Endothelial cell of umbilical vein (primary cell): ENCODE measurements around the gene STRN3. TPM values are rescaled to one million over a fixed set of nuclear protein-coding genes. Genes with fewer than 3 reads are reported as not detected.

Source experiments
- BruUV-seq: library from RNA; stranded (reverse); fragments of 400-500 nt; replicated peaks from 2 replicates; lab custom pipeline; 2021; lab: Mats Ljungman, UMichigan
- CTCF ChIA-PET: fragments of 300-600, 350-600 bp; sonication (Branson Sonifier 250); formaldehyde crosslinking; loops from one replicate; lab custom pipeline; 2021; ENCODE audit warnings: antibody characterized with exemption, inconsistent platforms; lab: Charles Lee
- POLR2A ChIA-PET: fragments of 300-600, 350-600 bp; sonication (Branson Sonifier 250); formaldehyde crosslinking; loops from one replicate; lab custom pipeline; 2021; ENCODE audit warnings: antibody characterized with exemption, inconsistent platforms; lab: Charles Lee
- DNase-seq: peaks from one replicate; pipeline ENCODE4 v3.0.0-alpha.2; 2011; ENCODE audit warnings: low read depth, low spot score
- FAIRE-seq: peaks from 2 replicates; lab custom pipeline; 2011; peaks lifted over from hg19 to GRCh38; lab: Jason Lieb, UNC
- H2AFZ ChIP-seq: 2 replicates; pipeline ENCODE4 v1.6.0; 2012; ENCODE audit warnings: low read depth, low read length, control low read depth, inconsistent platforms
- H3K27ac ChIP-seq: 2 replicates; pipeline ENCODE4 v1.5.1; 2011; ENCODE audit warnings: low read depth, mild to moderate bottlenecking, control low read depth, low read length, moderate library complexity; ENCODE audit not compliant: insufficient read depth
- H3K27me3 ChIP-seq, 2 experiments: 2 replicates each; pipeline versions ENCODE4 v1.6.0 to v1.6.1; 2011; ENCODE audit warnings: low read length in 2 of 2, mixed read lengths in 1 of 2; ENCODE audit not compliant: control insufficient read depth in 2 of 2, insufficient read depth in 2 of 2
- H3K36me3 ChIP-seq, 2 experiments: 2 replicates in 1 of 2; 3 replicates in 1 of 2; pipeline ENCODE4 v1.5.1; 2011; ENCODE audit warnings: low read length in 2 of 2, mild to moderate bottlenecking in 1 of 2, moderate library complexity in 1 of 2; ENCODE audit not compliant: control insufficient read depth in 2 of 2, insufficient read depth in 2 of 2; ENCODE audit errors: extremely low read depth in 1 of 2
- H3K4me1 ChIP-seq: 3 replicates; pipeline ENCODE4 v1.5.1; 2011; ENCODE audit warnings: mild to moderate bottlenecking, low read length; ENCODE audit not compliant: control insufficient read depth, insufficient read depth; ENCODE audit errors: extremely low read depth
- H3K4me2 ChIP-seq: 2 replicates; pipeline ENCODE4 v1.6.1; 2011; ENCODE audit warnings: low read length, control low read depth, mixed read lengths; ENCODE audit not compliant: insufficient read depth
- H3K4me3 ChIP-seq, 3 experiments: fragments of 200-600 bp in 1 of 3; sonication (generic), shearing (Covaris generic) in 1 of 3; replicated peaks in 1 of 3; 2 replicates each; pipeline ENCODE4 v1.5.1; 2011 to 2016; ENCODE audit warnings: control low read depth in 3 of 3, low read length in 3 of 3, mild to moderate bottlenecking in 2 of 3, inconsistent platforms in 1 of 3, low read depth in 1 of 3, moderate library complexity in 1 of 3; ENCODE audit not compliant: insufficient read depth in 1 of 3
- H3K79me2 ChIP-seq: 2 replicates; pipeline ENCODE4 v1.6.0; 2012; ENCODE audit warnings: low read length, inconsistent platforms; ENCODE audit not compliant: control insufficient read depth, insufficient read depth
- H3K9ac ChIP-seq: replicated peaks from 2 replicates; pipeline ENCODE3; 2011; ENCODE audit warnings: low read length, control low read depth; ENCODE audit not compliant: insufficient read depth; ENCODE audit errors: extremely low read depth
- H3K9me1 ChIP-seq: replicated peaks from 3 replicates; pipeline ENCODE4 v1.6.0; 2011; ENCODE audit warnings: mild to moderate bottlenecking, low read length; ENCODE audit not compliant: control insufficient read depth, insufficient read depth; ENCODE audit errors: extremely low read depth
- H3K9me3 ChIP-seq: replicated peaks from 2 replicates; pipeline ENCODE4 v1.5.1; 2012; ENCODE audit warnings: low read length, inconsistent platforms; ENCODE audit not compliant: control insufficient read depth, insufficient read depth
- H4K20me1 ChIP-seq: replicated peaks from 2 replicates; pipeline ENCODE3; 2011; ENCODE audit warnings: mild to moderate bottlenecking, low read length; ENCODE audit not compliant: control insufficient read depth, insufficient read depth; ENCODE audit errors: extremely low read depth
- EZH2 ChIP-seq: IDR thresholded peaks from 2 replicates; pipeline ENCODE4 v1.6.1; 2012; ENCODE audit warnings: borderline replicate concordance, low read depth, mild to moderate bottlenecking, moderate library complexity, low read length, inconsistent platforms; ENCODE audit not compliant: severe bottlenecking
- FOS ChIP-seq: IDR thresholded peaks from 2 replicates; pipeline ENCODE4 v1.6.1; 2011; ENCODE audit warnings: mild to moderate bottlenecking, low read length, moderate library complexity, borderline replicate concordance; ENCODE audit not compliant: insufficient read depth
- GATA2 ChIP-seq: IDR thresholded peaks from 2 replicates; pipeline ENCODE4 v1.7.0; 2011; ENCODE audit warnings: low read depth, mild to moderate bottlenecking, moderate library complexity, mixed read lengths, low read length; ENCODE audit not compliant: insufficient read length, insufficient read depth
- JUN ChIP-seq: IDR thresholded peaks from 2 replicates; pipeline ENCODE4 v1.6.1; 2011; ENCODE audit warnings: borderline replicate concordance, low read depth; ENCODE audit not compliant: insufficient read length, insufficient read depth
- MYC ChIP-seq: IDR thresholded peaks from one replicate; pipeline ENCODE4 v1.6.1; 2011; ENCODE audit warnings: mild to moderate bottlenecking, low read depth, low read length
- POLR2A ChIP-seq: IDR thresholded peaks from 2 replicates; pipeline ENCODE4 v1.6.1; 2012; ENCODE audit warnings: low read depth, mild to moderate bottlenecking, control low read depth, low read length
- POLR2AphosphoS5 ChIP-seq: IDR thresholded peaks from 2 replicates; pipeline ENCODE4 v1.6.1; 2012; ENCODE audit warnings: low read depth, mild to moderate bottlenecking, control low read depth, low read length, moderate library complexity; ENCODE audit not compliant: insufficient read depth
- dilution Hi-C: fragments of 300-500 bp; cut with MboI; formaldehyde crosslinking; loops from one replicate; pipeline ENCODE4 v1.15.0; 2019; ENCODE audit warnings: low sequenced_read_pairs; ENCODE audit not compliant: extremely low pct_ligation_motif_present
- intact Hi-C: fragments of 100-400 bp; cut with micrococcal nuclease; formaldehyde crosslinking; loops from one replicate; pipeline ENCODE4 v1.10.0; 2022
- polyA plus RNA-seq, 4 experiments: library from polyadenylated mRNA; depleted of rRNA in 3 of 4; stranded (reverse) in 3 of 4; unstranded in 1 of 4; fragments of >200 nt; gene quantifications; 2 replicates each; pipeline versions ENCODE4 v1.2.1 to v1.2.3, GENCODE V29; 2011 to 2012; ENCODE audit warnings: missing spikeins in 1 of 4
- total RNA-seq: library from RNA; stranded (reverse); gene quantifications from 2 replicates; pipeline ENCODE4 v1.2.3, GENCODE V29; 2021
- TF ChIP-seq, protein P1 (sequence below): IDR thresholded peaks from 2 replicates; pipeline ENCODE4 v1.6.1; 2011; ENCODE audit not compliant: insufficient read depth, insufficient read length
- TF ChIP-seq, protein P2 (sequence below), 2 donors: IDR thresholded peaks; 1 replicate in 1 of 2; 2 replicates in 1 of 2; pipeline ENCODE4 v1.5.1; 2011; ENCODE audit warnings: low read length in 2 of 2, mild to moderate bottlenecking in 2 of 2, moderate library complexity in 2 of 2, control low read depth in 1 of 2, inconsistent platforms in 1 of 2, low read depth in 1 of 2; ENCODE audit not compliant: insufficient read depth in 1 of 2; ENCODE audit errors: extremely low read depth in 1 of 2

Gene STRN3
- total and polyA plus RNA-seq, 2 donors (not counting 3 experiments of a cell fraction or from before 2014, with no cell fraction given) = 8.4 to 35.1 TPM

GRCh38 chr14:31045501-31046080, 19.4 kb upstream of the STRN3 start:
- Histone ChIP-seq H2AFZ (no peak overlapping the region), H3K9me3 (no peaks in the 10 kb centered on the region), H3K9ac (no peak overlapping the region), H3K4me1 (no peaks in the 10 kb centered on the region), H3K79me2 (no peaks in the 10 kb centered on the region), H3K4me2 (no peak overlapping the region), H3K36me3 (no peaks in the 10 kb centered on the region), H3K4me3 (no peak overlapping the region), H3K27me3 (no peaks in the 10 kb centered on the region), H3K9me1 (no peaks in the 10 kb centered on the region), H4K20me1 (peaks cover 2% of the 10 kb centered on the region), H3K27ac (no peak overlapping the region)
- TF ChIP-seq FOS (no peak), EZH2 (no peak), POLR2A (no peak), JUN (no peak), MYC (no peak), GATA2 (no peak), POLR2AphosphoS5 (no peak)
- TF ChIP-seq, protein P1, sequence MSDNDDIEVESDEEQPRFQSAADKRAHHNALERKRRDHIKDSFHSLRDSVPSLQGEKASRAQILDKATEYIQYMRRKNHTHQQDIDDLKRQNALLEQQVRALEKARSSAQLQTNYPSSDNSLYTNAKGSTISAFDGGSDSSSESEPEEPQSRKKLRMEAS = no peak
- TF ChIP-seq, protein P2, sequence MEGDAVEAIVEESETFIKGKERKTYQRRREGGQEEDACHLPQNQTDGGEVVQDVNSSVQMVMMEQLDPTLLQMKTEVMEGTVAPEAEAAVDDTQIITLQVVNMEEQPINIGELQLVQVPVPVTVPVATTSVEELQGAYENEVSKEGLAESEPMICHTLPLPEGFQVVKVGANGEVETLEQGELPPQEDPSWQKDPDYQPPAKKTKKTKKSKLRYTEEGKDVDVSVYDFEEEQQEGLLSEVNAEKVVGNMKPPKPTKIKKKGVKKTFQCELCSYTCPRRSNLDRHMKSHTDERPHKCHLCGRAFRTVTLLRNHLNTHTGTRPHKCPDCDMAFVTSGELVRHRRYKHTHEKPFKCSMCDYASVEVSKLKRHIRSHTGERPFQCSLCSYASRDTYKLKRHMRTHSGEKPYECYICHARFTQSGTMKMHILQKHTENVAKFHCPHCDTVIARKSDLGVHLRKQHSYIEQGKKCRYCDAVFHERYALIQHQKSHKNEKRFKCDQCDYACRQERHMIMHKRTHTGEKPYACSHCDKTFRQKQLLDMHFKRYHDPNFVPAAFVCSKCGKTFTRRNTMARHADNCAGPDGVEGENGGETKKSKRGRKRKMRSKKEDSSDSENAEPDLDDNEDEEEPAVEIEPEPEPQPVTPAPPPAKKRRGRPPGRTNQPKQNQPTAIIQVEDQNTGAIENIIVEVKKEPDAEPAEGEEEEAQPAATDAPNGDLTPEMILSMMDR (IDR thresholded peaks at IDR 0.05; ENCODE audit: extremely low read depth in 1 of 2, insufficient read depth in 1 of 2, low read depth in 1 of 2, low read length in 2 of 2) = no peak
- FAIRE-seq = no peak
- no peak for DNase-seq
- POLR2A ChIA-PET = no interaction called here
- intact Hi-C loops (no loop called here), dilution Hi-C loops (no loop called here)
- no TSS peak for BruUV-seq
- CTCF ChIA-PET = no interaction called here
